Ishikawa (cell line): ENCODE results near the gene AUTS2.

Experiments
- CEBPB ChIP-seq: IDR thresholded peaks from 2 replicates; pipeline ENCODE4 v1.6.1; 2012
- CREB1 ChIP-seq: IDR thresholded peaks from 2 replicates; pipeline ENCODE4 v1.6.1; 2012; ENCODE audit warnings: low read depth
- EGR1 ChIP-seq: IDR thresholded peaks from 2 replicates; pipeline ENCODE4 v1.6.1; 2012
- EP300 ChIP-seq: IDR thresholded peaks from 2 replicates; pipeline ENCODE4 v1.6.1; 2012; ENCODE audit warnings: borderline replicate concordance
- FOXM1 ChIP-seq: IDR thresholded peaks from 2 replicates; pipeline ENCODE4 v1.6.1; 2012; ENCODE audit warnings: low read depth, borderline replicate concordance
- MAX ChIP-seq: IDR thresholded peaks from 2 replicates; pipeline ENCODE4 v1.6.1; 2012
- NFIC ChIP-seq: IDR thresholded peaks from 2 replicates; pipeline ENCODE4 v1.6.1; 2012
- RAD21 ChIP-seq: IDR thresholded peaks from 2 replicates; pipeline ENCODE4 v1.6.1; 2012; ENCODE audit warnings: low read depth
- REST ChIP-seq: IDR thresholded peaks from 2 replicates; pipeline ENCODE4 v1.6.1; 2012; ENCODE audit warnings: low read depth, mild to moderate bottlenecking
- TAF1 ChIP-seq: IDR thresholded peaks from 2 replicates; pipeline ENCODE4 v1.6.1; 2012; ENCODE audit warnings: low read depth, mild to moderate bottlenecking
- TCF12 ChIP-seq: IDR thresholded peaks from 2 replicates; pipeline ENCODE4 v1.6.1; 2012; ENCODE audit warnings: low read depth
- TEAD4 ChIP-seq: IDR thresholded peaks from 2 replicates; pipeline ENCODE4 v1.6.1; 2012
- USF1 ChIP-seq: IDR thresholded peaks from 2 replicates; pipeline ENCODE4 v1.6.1; 2012
- YY1 ChIP-seq: IDR thresholded peaks from 2 replicates; pipeline ENCODE4 v1.6.1; 2012; ENCODE audit warnings: low read depth
- ZBTB7A ChIP-seq: IDR thresholded peaks from 2 replicates; pipeline ENCODE4 v1.6.1; 2012; ENCODE audit warnings: low read depth

AUTS2 gene

GRCh38 chr7:69668339-69668870 lies 70.1 kb downstream of the AUTS2 start:
- TF ChIP-seq NFIC (no peak), FOXM1 (no peak), TAF1 (no peak), USF1 (no peak), EP300 (no peak)

GRCh38 chr7:69670701-69671100 lies 72.4 kb downstream of the AUTS2 start:
- TF ChIP-seq NFIC (no peak), YY1 (no peak), CEBPB (no peak), FOXM1 (no peak), TCF12 (no peak), MAX (no peak), USF1 (no peak), REST (no peak), ZBTB7A (no peak), EGR1 (no peak), TAF1 (no peak), TEAD4 (no peak)

GRCh38 chr7:69673074-69673473 lies 74.8 kb downstream of the AUTS2 start:
- TF ChIP-seq TCF12 (no peak), YY1 (no peak), RAD21 (no peak), REST (no peak), FOXM1 (no peak), EP300 (no peak)

- TF ChIP-seq FOXM1, result no peak
- TF ChIP-seq TAF1, result no peak
- TF ChIP-seq MAX, result no peak
- no peak for TF ChIP-seq RAD21
- TF ChIP-seq CEBPB, result no peak
- no peak for TF ChIP-seq EGR1
Measured at GRCh38 chr7:69674701-69675182, 76.5 kb downstream of the AUTS2 start.

GRCh38 chr7:69676247-69676646 lies 78.0 kb downstream of the AUTS2 start:
- TF ChIP-seq CREB1 (no peak), TEAD4 (no peak), TCF12 (no peak), EGR1 (no peak), RAD21 (no peak), YY1 (no peak), USF1 (no peak), NFIC (no peak), MAX (no peak), EP300 (no peak), TAF1 (no peak), FOXM1 (no peak), CEBPB (no peak), ZBTB7A (no peak), REST (no peak)
